ENCODE measurements around the gene PDHA1. TPM values are rescaled to one million over a fixed set of nuclear protein-coding genes. Genes with fewer than 3 reads are reported as not detected.

Gene PDHA1
- total RNA-seq, 4 donors from 2014 or later, result 58.8 to 92.1 (median 70.4) TPM

GRCh38 chrX:19342331-19342906 lies 1.3 kb upstream of the PDHA1 start:
- no peak for TF ChIP-seq CTCF (IDR thresholded peaks at IDR 0.05)
- ATAC-seq (ENCODE audit: low FRiP score) (no peak), DNase-seq (ENCODE audit: low spot score) (no peak)

DNA sequence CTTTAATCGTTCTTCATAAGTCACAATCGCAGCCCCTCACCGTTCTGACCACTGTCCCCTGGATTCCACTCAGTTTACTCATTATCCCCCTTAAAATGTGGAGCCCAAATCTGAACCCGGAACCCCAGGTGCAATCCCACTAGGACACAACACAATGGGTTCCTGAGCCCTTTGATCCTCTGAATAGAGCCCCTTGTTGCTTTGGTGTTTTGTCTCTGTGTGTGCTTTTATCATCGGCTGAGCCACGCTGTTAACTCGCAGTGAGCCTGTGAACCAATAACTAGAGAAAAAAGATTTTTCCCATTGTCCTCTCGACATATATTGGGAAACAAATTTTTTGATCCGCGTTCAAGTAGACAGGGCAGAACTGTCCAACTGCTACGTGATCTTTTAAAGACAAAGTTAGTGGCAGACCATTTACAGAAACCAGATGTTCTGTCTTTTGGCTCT lies 617 bp upstream of the PDHA1 start:
- ATAC-seq (ENCODE audit: low FRiP score), result peak; percentile 11
- no peak for DNase-seq (ENCODE audit: low spot score)
- no peak for TF ChIP-seq CTCF (IDR thresholded peaks at IDR 0.05)

DNA sequence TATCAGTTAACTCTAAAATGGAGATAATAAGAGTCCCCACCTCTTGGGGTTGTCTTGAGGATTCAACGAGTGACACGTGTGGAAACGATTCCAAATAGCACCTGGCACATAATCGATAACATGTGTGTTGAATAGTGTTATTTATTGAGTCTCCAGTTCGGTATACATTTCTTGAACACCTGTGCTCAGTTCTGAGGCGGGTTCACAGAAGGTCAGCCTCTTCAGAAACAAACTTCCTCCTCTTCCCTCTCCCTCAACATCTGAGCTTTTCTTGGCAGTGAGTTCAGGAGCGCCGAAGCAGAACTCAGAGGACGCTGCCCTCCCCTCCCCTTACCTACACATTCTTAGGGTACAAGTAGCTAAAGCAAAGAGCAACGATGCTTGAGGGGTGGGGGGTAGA lies 934 bp downstream of the PDHA1 start:
- ATAC-seq (ENCODE audit: low FRiP score) (no peak), DNase-seq (ENCODE audit: low spot score) (no peak)
- no peak for TF ChIP-seq CTCF (IDR thresholded peaks at IDR 0.05)

- ATAC-seq (ENCODE audit: low FRiP score), result no peak
- DNase-seq (ENCODE audit: low spot score), result no peak
- no peak for TF ChIP-seq CTCF (IDR thresholded peaks at IDR 0.05)
These were observed 4.2 kb downstream of the PDHA1 start for GRCh38 chrX:19347916-19348315.

GRCh38 chrX:19349264-19349663 lies 5.5 kb downstream of the PDHA1 start:
- no peak for TF ChIP-seq CTCF (IDR thresholded peaks at IDR 0.05)
- no peak for ATAC-seq (ENCODE audit: low FRiP score)
- no peak for DNase-seq (ENCODE audit: low spot score)

- no peak for TF ChIP-seq CTCF (IDR thresholded peaks at IDR 0.05)
- DNase-seq (ENCODE audit: low spot score) (no peak), ATAC-seq (ENCODE audit: low FRiP score) (no peak)
These were observed 7.2 kb downstream of the PDHA1 start for GRCh38 chrX:19350941-19351384.

- ATAC-seq (ENCODE audit: low FRiP score) (no peak), DNase-seq (ENCODE audit: low spot score) (no peak)
- no peak for TF ChIP-seq CTCF (IDR thresholded peaks at IDR 0.05)
These were observed 10.9 kb downstream of the PDHA1 start for GRCh38 chrX:19354625-19355024.
